Glomerular visceral epithelial cell (primary cell): ENCODE measurements around the gene NSD1.
"Not testable (repeated sequence)": the region's sequence is repeated elsewhere in the genome, so short reads cannot be mapped to it uniquely, and the experiment has no call there.

Source experiments
- DNase-seq: peaks from one replicate; pipeline ENCODE4 v3.0.0-alpha.2; 2016; ENCODE audit errors: extremely low spot score

NSD1 gene

GRCh38 chr5:177328545-177329231 is 195.1 kb downstream of the NSD1 start:
- no peak for DNase-seq

- no peak for DNase-seq
These were observed 196.3 kb downstream of the NSD1 start for GRCh38 chr5:177329883-177330282.

GRCh38 chr5:177330991-177331842 is 197.6 kb downstream of the NSD1 start:
- DNase-seq: no peak

GRCh38 chr5:177332031-177332895 is 198.7 kb downstream of the NSD1 start:
- DNase-seq: no peak

- no peak for DNase-seq
These were observed 199.3 kb downstream of the NSD1 start for GRCh38 chr5:177332896-177333260.

- DNase-seq: no peak
These were observed 200.0 kb downstream of the NSD1 start for GRCh38 chr5:177333420-177334154.

- no peak for DNase-seq
These were observed 200.6 kb downstream of the NSD1 start for GRCh38 chr5:177334155-177334551.

GRCh38 chr5:177334781-177335700 is 201.5 kb downstream of the NSD1 start:
- DNase-seq: no peak

GRCh38 chr5:177335701-177336065 is 202.1 kb downstream of the NSD1 start:
- no peak for DNase-seq

GRCh38 chr5:177336112-177336511 is 202.5 kb downstream of the NSD1 start:
- peak; percentile 44 for DNase-seq

- DNase-seq: no peak
These were observed 203.3 kb downstream of the NSD1 start for GRCh38 chr5:177336603-177337494.

- DNase-seq: no peak
These were observed 204.9 kb downstream of the NSD1 start for GRCh38 chr5:177338251-177339106.

- no peak for DNase-seq
These were observed 205.6 kb downstream of the NSD1 start for GRCh38 chr5:177339107-177339638.

GRCh38 chr5:177343000-177343399 is 209.4 kb downstream of the NSD1 start:
- not testable (repeated sequence) for DNase-seq

- no peak for DNase-seq
These were observed 210.2 kb downstream of the NSD1 start for GRCh38 chr5:177343777-177344176.

GRCh38 chr5:177344891-177345290 is 211.3 kb downstream of the NSD1 start:
- DNase-seq: no peak

GRCh38 chr5:177346820-177347219 is 213.2 kb downstream of the NSD1 start:
- DNase-seq: no peak

- no peak for DNase-seq
These were observed 214.1 kb downstream of the NSD1 start for GRCh38 chr5:177347699-177348098.

- no peak for DNase-seq
These were observed 215.7 kb downstream of the NSD1 start for GRCh38 chr5:177349362-177349647.
